Suprapubic skin (tissue), 4 donors: ENCODE measurements around the gene PCDHGB7. TPM values are rescaled to one million over a fixed set of nuclear protein-coding genes. Genes with fewer than 3 reads are reported as not detected.

Experiments
- DNase-seq, 2 donors: peaks; one replicate each; pipeline ENCODE4 v3.0.0-alpha.2; 2019; ENCODE audit warnings: low spot score in 2 of 2
- H3K27ac ChIP-seq: fragments of 200-600 bp; sonication (generic); one replicate; pipeline ENCODE4 v1.5.1; 2019
- H3K27me3 ChIP-seq: fragments of 200-600 bp; sonication (generic); one replicate; pipeline ENCODE4 v1.5.1; 2019
- H3K36me3 ChIP-seq: fragments of 200-600 bp; sonication (generic); one replicate; pipeline ENCODE4 v1.5.1; 2019
- H3K4me1 ChIP-seq: fragments of 200-600 bp; sonication (generic); one replicate; pipeline ENCODE4 v1.5.1; 2019
- H3K4me3 ChIP-seq: fragments of 200-600 bp; sonication (generic); one replicate; pipeline ENCODE4 v1.5.1; 2019; ENCODE audit warnings: mild to moderate bottlenecking
- H3K9me3 ChIP-seq: fragments of 200-600 bp; sonication (generic); one replicate; pipeline ENCODE4 v1.5.1; 2019
- EP300 ChIP-seq: sonication (generic); formaldehyde crosslinking; IDR thresholded peaks from one replicate; pipeline ENCODE4 v1.6.1; 2017; ENCODE audit warnings: antibody characterized with exemption
- POLR2A ChIP-seq, 2 donors: fragments of 450-650 bp; IDR thresholded peaks; one replicate each; pipeline ENCODE4 v1.6.1; 2017; ENCODE audit warnings: antibody characterized with exemption in 2 of 2, mild to moderate bottlenecking in 2 of 2, moderate library complexity in 2 of 2
- POLR2AphosphoS5 ChIP-seq, 3 donors: sonication (generic); formaldehyde crosslinking; IDR thresholded peaks; one replicate each; pipeline ENCODE4 v1.6.1; 2017; ENCODE audit warnings: antibody characterized with exemption in 3 of 3
- WGBS: methylation state at CpG from one replicate; pipeline ENCODE4 v1.1.5; 2018; 5-methylcytosine and 5-hydroxymethylcytosine counted together
- total RNA-seq, 4 donors: library from RNA; depleted of rRNA; stranded (reverse); fragments of >200 nt; gene quantifications; one replicate each; pipeline ENCODE4 v1.1.0, GENCODE V29; 2016
- TF ChIP-seq, protein P1 (sequence below), 2 donors: fragments of 200-600 bp in 1 of 2; fragments of 450-650 bp in 1 of 2; sonication (generic) in 1 of 2; IDR thresholded peaks; one replicate each; pipeline ENCODE4 v1.5.1; 2016 to 2019; ENCODE audit warnings: antibody characterized with exemption in 2 of 2, mild to moderate bottlenecking in 1 of 2, moderate library complexity in 1 of 2

Gene PCDHGB7
- total RNA-seq, 4 donors from 2014 or later, result 9.2 to 18.3 (median 9.9) TPM

DNA sequence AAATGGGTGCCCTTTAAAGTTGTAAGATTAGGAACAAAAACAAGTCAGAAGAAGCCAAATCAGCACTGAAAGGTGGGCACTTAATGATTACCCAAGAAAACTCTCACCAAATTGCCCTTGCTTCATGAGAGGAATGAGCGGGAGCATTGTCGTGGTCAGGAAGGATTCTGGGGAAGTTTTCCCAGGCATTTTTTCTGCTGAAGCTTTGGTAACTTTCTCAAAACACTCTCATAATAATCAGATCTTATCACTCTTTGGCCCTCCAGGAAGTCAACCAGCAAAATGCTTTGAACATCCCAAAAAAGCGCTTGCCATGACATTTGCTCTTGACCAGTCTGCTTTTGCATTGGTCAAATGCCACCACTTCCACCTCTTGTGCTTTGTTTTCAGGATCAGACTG is 47.9 kb downstream of the PCDHGB7 start:
- 94% methylated on average over 3 of the region's 3 CpGs for WGBS

More for the DNA sequence above, 47.9 kb downstream of the PCDHGB7 start:
- H3K27ac ChIP-seq, result no peak overlapping the region
- no peaks in the 10 kb centered on the region for H3K36me3 ChIP-seq
- H3K9me3 ChIP-seq, result no peaks in the 10 kb centered on the region
- no peak overlapping the region for H3K4me3 ChIP-seq
- no peaks in the 10 kb centered on the region for H3K4me1 ChIP-seq
- TF ChIP-seq POLR2A (IDR thresholded peaks at IDR 0.05) (no peak), EP300 (no peak), POLR2AphosphoS5 (IDR thresholded peaks at IDR 0.05) (no peak)
- TF ChIP-seq, protein P1, sequence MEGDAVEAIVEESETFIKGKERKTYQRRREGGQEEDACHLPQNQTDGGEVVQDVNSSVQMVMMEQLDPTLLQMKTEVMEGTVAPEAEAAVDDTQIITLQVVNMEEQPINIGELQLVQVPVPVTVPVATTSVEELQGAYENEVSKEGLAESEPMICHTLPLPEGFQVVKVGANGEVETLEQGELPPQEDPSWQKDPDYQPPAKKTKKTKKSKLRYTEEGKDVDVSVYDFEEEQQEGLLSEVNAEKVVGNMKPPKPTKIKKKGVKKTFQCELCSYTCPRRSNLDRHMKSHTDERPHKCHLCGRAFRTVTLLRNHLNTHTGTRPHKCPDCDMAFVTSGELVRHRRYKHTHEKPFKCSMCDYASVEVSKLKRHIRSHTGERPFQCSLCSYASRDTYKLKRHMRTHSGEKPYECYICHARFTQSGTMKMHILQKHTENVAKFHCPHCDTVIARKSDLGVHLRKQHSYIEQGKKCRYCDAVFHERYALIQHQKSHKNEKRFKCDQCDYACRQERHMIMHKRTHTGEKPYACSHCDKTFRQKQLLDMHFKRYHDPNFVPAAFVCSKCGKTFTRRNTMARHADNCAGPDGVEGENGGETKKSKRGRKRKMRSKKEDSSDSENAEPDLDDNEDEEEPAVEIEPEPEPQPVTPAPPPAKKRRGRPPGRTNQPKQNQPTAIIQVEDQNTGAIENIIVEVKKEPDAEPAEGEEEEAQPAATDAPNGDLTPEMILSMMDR (IDR thresholded peaks at IDR 0.05), result no peak
- no peak for DNase-seq
- no peaks in the 10 kb centered on the region for H3K27me3 ChIP-seq

Other genes starting within 250 kb of the PCDHGB7 start
- gene PCDHB7, start 245.0 kb upstream of the PCDHGB7 start, total RNA-seq, result 1 to 10 TPM in 1 of 4 donors, under 1 TPM in 3; 0.49 to 1.2 (median 0.78) TPM
- under 1 TPM in 3 of 4 donors, not detected in 1; 0.62 to 0.93 (median 0.68) TPM for gene PCDHB8, start 239.9 kb upstream of the PCDHGB7 start, total RNA-seq
- gene PCDHB16, start 235.3 kb upstream of the PCDHGB7 start, total RNA-seq, result 1 to 10 TPM; 2.9 to 4.8 (median 3.2) TPM
- gene PCDHB9, start 230.5 kb upstream of the PCDHGB7 start, total RNA-seq, result 1 to 10 TPM; 1.1 to 3.2 (median 2.5) TPM
- gene PCDHB10, start 225.3 kb upstream of the PCDHGB7 start, total RNA-seq, result 1 to 10 TPM in 3 of 4 donors, under 1 TPM in 1; 0.60 to 1.4 (median 1.2) TPM
- 1 to 10 TPM in 3 of 4 donors, under 1 TPM in 1; 0.98 to 2.8 (median 1.2) TPM for gene PCDHB11, start 218.1 kb upstream of the PCDHGB7 start, total RNA-seq
- gene PCDHB12, start 209.0 kb upstream of the PCDHGB7 start, total RNA-seq, result 1 to 10 TPM in 1 of 4 donors, under 1 TPM in 3; 0.83 to 2.2 (median 0.95) TPM
- gene PCDHB13, start 203.8 kb upstream of the PCDHGB7 start, total RNA-seq, result 1 to 10 TPM; 5.9 to 10.0 (median 6.2) TPM
- 1 to 10 TPM; 2.5 to 6.5 (median 6.0) TPM for gene PCDHB14, start 194.3 kb upstream of the PCDHGB7 start, total RNA-seq
- gene PCDHB15, start 172.3 kb upstream of the PCDHGB7 start, total RNA-seq, result 1 to 10 TPM in 3 of 4 donors, under 1 TPM in 1; 0.68 to 2.3 (median 1.6) TPM
- gene SLC25A2, start 113.6 kb upstream of the PCDHGB7 start, total RNA-seq, result 1 to 10 TPM in 2 of 4 donors, under 1 TPM in 2; 0.57 to 4.5 (median 0.99) TPM
- 10 to 100 TPM; 47.3 to 70.3 (median 62.7) TPM for gene TAF7, start 96.9 kb upstream of the PCDHGB7 start, total RNA-seq
- gene PCDHGA1, start 87.2 kb upstream of the PCDHGB7 start, total RNA-seq, result under 1 TPM; 0.26 to 0.38 (median 0.33) TPM
- 1 to 10 TPM; 2.0 to 3.4 (median 2.9) TPM for gene PCDHGA2, start 78.9 kb upstream of the PCDHGB7 start, total RNA-seq
- 1 to 10 TPM; 1.3 to 2.3 (median 1.7) TPM for gene PCDHGA3, start 73.8 kb upstream of the PCDHGB7 start, total RNA-seq
- 1 to 10 TPM; 1.2 to 4.3 (median 2.8) TPM for gene PCDHGB1, start 67.6 kb upstream of the PCDHGB7 start, total RNA-seq
- gene PCDHGA4, start 62.7 kb upstream of the PCDHGB7 start, total RNA-seq, result 1 to 10 TPM; 2.0 to 5.6 (median 3.2) TPM
- gene PCDHGB2, start 57.7 kb upstream of the PCDHGB7 start, total RNA-seq, result 1 to 10 TPM; 2.6 to 6.5 (median 3.8) TPM
- 1 to 10 TPM; 1.5 to 4.0 (median 2.7) TPM for gene PCDHGA5, start 53.5 kb upstream of the PCDHGB7 start, total RNA-seq
- 1 to 10 TPM; 4.3 to 9.7 (median 7.5) TPM for gene PCDHGB3, start 47.4 kb upstream of the PCDHGB7 start, total RNA-seq
- gene PCDHGA6, start 43.8 kb upstream of the PCDHGB7 start, total RNA-seq, result 1 to 10 TPM; 3.3 to 7.3 (median 5.3) TPM
- gene PCDHGA7, start 34.9 kb upstream of the PCDHGB7 start, total RNA-seq, result 1 to 10 TPM; 2.7 to 5.6 (median 4.5) TPM
- gene PCDHGB4, start 30.0 kb upstream of the PCDHGB7 start, total RNA-seq, result 10 to 100 TPM in 1 of 4 donors, 1 to 10 TPM in 3; 4.1 to 10.3 (median 7.2) TPM
- gene PCDHGA8, start 25.0 kb upstream of the PCDHGB7 start, total RNA-seq, result 1 to 10 TPM; 1.1 to 5.1 (median 2.1) TPM
- gene PCDHGB5, start 19.7 kb upstream of the PCDHGB7 start, total RNA-seq, result 10 to 100 TPM; 13.3 to 27.4 (median 15.3) TPM
- gene PCDHGA9, start 14.9 kb upstream of the PCDHGB7 start, total RNA-seq, result 10 to 100 TPM in 1 of 4 donors, 1 to 10 TPM in 3; 4.9 to 20.8 (median 7.9) TPM
- 10 to 100 TPM in 1 of 4 donors, 1 to 10 TPM in 3; 4.5 to 13.8 (median 8.2) TPM for gene PCDHGB6, start 9.7 kb upstream of the PCDHGB7 start, total RNA-seq
- gene PCDHGA10, start 4.7 kb upstream of the PCDHGB7 start, total RNA-seq, result 10 to 100 TPM in 2 of 4 donors, 1 to 10 TPM in 2; 7.0 to 23.6 (median 10.3) TPM
- gene PCDHGA11, start 3.4 kb downstream of the PCDHGB7 start, total RNA-seq, result 10 to 100 TPM in 1 of 4 donors, 1 to 10 TPM in 3; 3.4 to 14.3 (median 6.9) TPM
- 10 to 100 TPM in 1 of 4 donors, 1 to 10 TPM in 3; 2.9 to 13.4 (median 6.6) TPM for gene PCDHGA12, start 12.8 kb downstream of the PCDHGB7 start, total RNA-seq
- gene PCDHGC3, start 58.3 kb downstream of the PCDHGB7 start, total RNA-seq, result 10 to 100 TPM; 30.0 to 73.4 (median 60.4) TPM
- gene PCDHGC4, start 67.4 kb downstream of the PCDHGB7 start, total RNA-seq, result 10 to 100 TPM in 3 of 4 donors, 1 to 10 TPM in 1; 2.7 to 30.6 (median 15.0) TPM
- gene PCDHGC5, start 71.4 kb downstream of the PCDHGB7 start, total RNA-seq, result 10 to 100 TPM in 1 of 4 donors, 1 to 10 TPM in 3; 1.6 to 10.5 (median 3.2) TPM
- 100 to 1,000 TPM in 1 of 4 donors, 10 to 100 TPM in 3; 83.0 to 115 (median 95.1) TPM for gene DIAPH1, start 201.3 kb downstream of the PCDHGB7 start, total RNA-seq
- 10 to 100 TPM; 50.0 to 79.2 (median 59.4) TPM for gene HDAC3, start 219.2 kb downstream of the PCDHGB7 start, total RNA-seq
- 1 to 10 TPM; 2.9 to 9.0 (median 5.7) TPM for gene RELL2, start 219.3 kb downstream of the PCDHGB7 start, total RNA-seq
- 100 to 1,000 TPM in 2 of 4 donors, 10 to 100 TPM in 2; 40.1 to 117 (median 77.1) TPM for gene FCHSD1, start 233.7 kb downstream of the PCDHGB7 start, total RNA-seq